OCI-LY3 (cell line): ENCODE results near the gene CA10.

ENCODE experiments used
- EZH2phosphoT487 ChIP-seq: fragments of 200-600 bp; shearing (Covaris generic); IDR thresholded peaks from 2 replicates; pipeline ENCODE4 v1.6.1; 2018; ENCODE audit warnings: antibody characterized with exemption, mixed run types, low read depth
- TF ChIP-seq, protein P1 (sequence below): fragments of 200-600, 300-600 bp; sonication (generic); IDR thresholded peaks from 2 replicates; pipeline ENCODE4 v1.5.1; 2014; ENCODE audit warnings: antibody characterized with exemption, low read length, low read depth

DNA sequence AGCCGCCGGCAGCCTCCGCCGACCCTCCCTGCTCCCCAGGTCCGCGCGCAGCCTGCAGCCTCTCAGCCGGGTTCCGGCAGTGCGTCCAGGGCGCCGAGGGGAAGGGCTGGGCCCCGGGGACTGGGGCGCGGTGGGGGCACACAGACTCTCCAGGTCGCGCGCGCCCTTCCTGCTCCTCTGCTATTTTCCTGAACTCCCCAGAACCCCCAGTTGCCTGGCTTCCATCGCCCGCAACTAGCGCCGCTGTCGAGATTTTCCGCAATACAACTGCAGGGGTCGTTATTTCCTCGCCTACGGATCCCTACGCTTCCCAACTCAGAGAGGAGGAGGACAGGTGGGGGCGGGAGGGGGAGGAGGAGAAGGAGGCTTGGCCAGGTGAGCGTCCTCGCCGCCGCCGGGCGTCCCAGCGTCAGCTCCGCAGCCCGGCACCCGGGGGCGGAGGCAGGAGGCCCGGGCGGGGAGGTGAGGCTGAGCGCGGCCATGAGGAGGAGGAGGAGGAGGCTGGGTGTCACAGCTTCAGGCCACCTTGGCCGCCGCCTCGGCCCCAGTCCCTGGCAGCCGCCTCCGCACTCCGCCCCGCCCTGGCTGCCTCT is at the start of gene CA10:
- TF ChIP-seq, protein P1, sequence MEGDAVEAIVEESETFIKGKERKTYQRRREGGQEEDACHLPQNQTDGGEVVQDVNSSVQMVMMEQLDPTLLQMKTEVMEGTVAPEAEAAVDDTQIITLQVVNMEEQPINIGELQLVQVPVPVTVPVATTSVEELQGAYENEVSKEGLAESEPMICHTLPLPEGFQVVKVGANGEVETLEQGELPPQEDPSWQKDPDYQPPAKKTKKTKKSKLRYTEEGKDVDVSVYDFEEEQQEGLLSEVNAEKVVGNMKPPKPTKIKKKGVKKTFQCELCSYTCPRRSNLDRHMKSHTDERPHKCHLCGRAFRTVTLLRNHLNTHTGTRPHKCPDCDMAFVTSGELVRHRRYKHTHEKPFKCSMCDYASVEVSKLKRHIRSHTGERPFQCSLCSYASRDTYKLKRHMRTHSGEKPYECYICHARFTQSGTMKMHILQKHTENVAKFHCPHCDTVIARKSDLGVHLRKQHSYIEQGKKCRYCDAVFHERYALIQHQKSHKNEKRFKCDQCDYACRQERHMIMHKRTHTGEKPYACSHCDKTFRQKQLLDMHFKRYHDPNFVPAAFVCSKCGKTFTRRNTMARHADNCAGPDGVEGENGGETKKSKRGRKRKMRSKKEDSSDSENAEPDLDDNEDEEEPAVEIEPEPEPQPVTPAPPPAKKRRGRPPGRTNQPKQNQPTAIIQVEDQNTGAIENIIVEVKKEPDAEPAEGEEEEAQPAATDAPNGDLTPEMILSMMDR: no peak
- no peak for TF ChIP-seq EZH2phosphoT487
